ENCODE data around the gene RIN3. TPM values are rescaled to one million over a fixed set of nuclear protein-coding genes. Genes with fewer than 3 reads are reported as not detected.

Gene RIN3
- total RNA-seq, 1 experiment from 2014 or later = 2.4 TPM

GRCh38 chr14:92619671-92620456, 106.3 kb downstream of the RIN3 start:
- Histone ChIP-seq H3K4me1 (ENCODE audit: insufficient read depth, low read length, poor library complexity, severe bottlenecking) (no peaks in the 10 kb centered on the region), H3K36me3 (ENCODE audit: insufficient read depth, low read length, poor library complexity, severe bottlenecking) (no peaks in the 10 kb centered on the region), H3K4me3 (ENCODE audit: low read depth, low read length, poor library complexity, severe bottlenecking) (no peak overlapping the region), H3K27me3 (replicated peaks; ENCODE audit: insufficient read depth, low read depth, low read length, poor library complexity) (no peaks in the 10 kb centered on the region), H3K9me3 (ENCODE audit: low read depth, low read length, poor library complexity, severe bottlenecking) (peaks cover 6% of the 10 kb centered on the region), H3K27ac (ENCODE audit: low read depth, low read length, poor library complexity, severe bottlenecking) (no peak overlapping the region)
- TF ChIP-seq CTCF (conservative IDR thresholded peaks at IDR 0.05; ENCODE audit: low read depth, low read length) (no peak), EZH2 (IDR thresholded peaks at IDR 0.05; ENCODE audit: borderline replicate concordance, low read depth, low read length, poor library complexity, severe bottlenecking) (no peak)
- ChIA-PET CTCF (no interaction called here), POLR2A (ENCODE audit: low non-redundant PET) (no interaction called here)
- DNase-seq (ENCODE audit: low spot score) = no peak
- BruUV-seq (replicated peaks) = no TSS peak
- intact Hi-C loops (cut with micrococcal nuclease; ENCODE audit: unreplicated experiment) = no loop called here

- no peak for DNase-seq (ENCODE audit: low spot score)
- no peak overlapping the region for H3K4me3 ChIP-seq (ENCODE audit: low read depth, low read length, poor library complexity, severe bottlenecking)
- no TSS peak for BruUV-seq (replicated peaks)
- ChIA-PET POLR2A (ENCODE audit: low non-redundant PET) (no interaction called here), CTCF (no interaction called here)
- H3K4me1 ChIP-seq (ENCODE audit: insufficient read depth, low read length, poor library complexity, severe bottlenecking) = no peaks in the 10 kb centered on the region
- TF ChIP-seq CTCF (conservative IDR thresholded peaks at IDR 0.05; ENCODE audit: low read depth, low read length) = no peak
- no peak for TF ChIP-seq EZH2 (IDR thresholded peaks at IDR 0.05; ENCODE audit: borderline replicate concordance, low read depth, low read length, poor library complexity, severe bottlenecking)
- H3K36me3 ChIP-seq (ENCODE audit: insufficient read depth, low read length, poor library complexity, severe bottlenecking) = no peaks in the 10 kb centered on the region
- H3K27me3 ChIP-seq (replicated peaks; ENCODE audit: insufficient read depth, low read depth, low read length, poor library complexity) = no peaks in the 10 kb centered on the region
- intact Hi-C loops (cut with micrococcal nuclease; ENCODE audit: unreplicated experiment) = no loop called here
- H3K27ac ChIP-seq (ENCODE audit: low read depth, low read length, poor library complexity, severe bottlenecking) = no peak overlapping the region
- peaks cover 7% of the 10 kb centered on the region for H3K9me3 ChIP-seq (ENCODE audit: low read depth, low read length, poor library complexity, severe bottlenecking)
Measured at GRCh38 chr14:92622311-92622710, 108.7 kb downstream of the RIN3 start.

- H3K27ac ChIP-seq (ENCODE audit: low read depth, low read length, poor library complexity, severe bottlenecking) = no peak overlapping the region
- H3K4me3 ChIP-seq (ENCODE audit: low read depth, low read length, poor library complexity, severe bottlenecking) = no peak overlapping the region
- H3K27me3 ChIP-seq (replicated peaks; ENCODE audit: insufficient read depth, low read depth, low read length, poor library complexity) = no peaks in the 10 kb centered on the region
- TF ChIP-seq EZH2 (IDR thresholded peaks at IDR 0.05; ENCODE audit: borderline replicate concordance, low read depth, low read length, poor library complexity, severe bottlenecking) = no peak
- no peak for TF ChIP-seq CTCF (conservative IDR thresholded peaks at IDR 0.05; ENCODE audit: low read depth, low read length)
- no peak for DNase-seq (ENCODE audit: low spot score)
- CTCF ChIA-PET = no interaction called here
- POLR2A ChIA-PET (ENCODE audit: low non-redundant PET) = no interaction called here
- no peaks in the 10 kb centered on the region for H3K36me3 ChIP-seq (ENCODE audit: insufficient read depth, low read length, poor library complexity, severe bottlenecking)
- no peaks in the 10 kb centered on the region for H3K4me1 ChIP-seq (ENCODE audit: insufficient read depth, low read length, poor library complexity, severe bottlenecking)
- H3K9me3 ChIP-seq (ENCODE audit: low read depth, low read length, poor library complexity, severe bottlenecking) = peaks cover 10% of the 10 kb centered on the region
- intact Hi-C loops (cut with micrococcal nuclease; ENCODE audit: unreplicated experiment) = no loop called here
- BruUV-seq (replicated peaks) = no TSS peak
Measured at GRCh38 chr14:92624764-92625163, 111.2 kb downstream of the RIN3 start.
